ENCODE results near the gene MSANTD3.

MSANTD3 gene

GRCh38 chr9:100401042-100401441, 25.9 kb upstream of the MSANTD3 start:
- TF ChIP-seq, protein P1, sequence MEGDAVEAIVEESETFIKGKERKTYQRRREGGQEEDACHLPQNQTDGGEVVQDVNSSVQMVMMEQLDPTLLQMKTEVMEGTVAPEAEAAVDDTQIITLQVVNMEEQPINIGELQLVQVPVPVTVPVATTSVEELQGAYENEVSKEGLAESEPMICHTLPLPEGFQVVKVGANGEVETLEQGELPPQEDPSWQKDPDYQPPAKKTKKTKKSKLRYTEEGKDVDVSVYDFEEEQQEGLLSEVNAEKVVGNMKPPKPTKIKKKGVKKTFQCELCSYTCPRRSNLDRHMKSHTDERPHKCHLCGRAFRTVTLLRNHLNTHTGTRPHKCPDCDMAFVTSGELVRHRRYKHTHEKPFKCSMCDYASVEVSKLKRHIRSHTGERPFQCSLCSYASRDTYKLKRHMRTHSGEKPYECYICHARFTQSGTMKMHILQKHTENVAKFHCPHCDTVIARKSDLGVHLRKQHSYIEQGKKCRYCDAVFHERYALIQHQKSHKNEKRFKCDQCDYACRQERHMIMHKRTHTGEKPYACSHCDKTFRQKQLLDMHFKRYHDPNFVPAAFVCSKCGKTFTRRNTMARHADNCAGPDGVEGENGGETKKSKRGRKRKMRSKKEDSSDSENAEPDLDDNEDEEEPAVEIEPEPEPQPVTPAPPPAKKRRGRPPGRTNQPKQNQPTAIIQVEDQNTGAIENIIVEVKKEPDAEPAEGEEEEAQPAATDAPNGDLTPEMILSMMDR (IDR thresholded peaks at IDR 0.05; ENCODE audit: low read depth, low read length) = no peak
- H3K4me3 ChIP-seq (ENCODE audit: low read depth, low read length) = no peak overlapping the region

- no peak overlapping the region for H3K4me3 ChIP-seq (ENCODE audit: low read depth, low read length)
- TF ChIP-seq, protein P1 (IDR thresholded peaks at IDR 0.05; ENCODE audit: low read depth, low read length) = no peak
These were observed 20.0 kb upstream of the MSANTD3 start for GRCh38 chr9:100406962-100407361.

GRCh38 chr9:100408546-100409175, 18.3 kb upstream of the MSANTD3 start:
- H3K4me3 ChIP-seq (ENCODE audit: low read depth, low read length) = no peak overlapping the region
- TF ChIP-seq, protein P1 (IDR thresholded peaks at IDR 0.05; ENCODE audit: low read depth, low read length) = no peak

DNA sequence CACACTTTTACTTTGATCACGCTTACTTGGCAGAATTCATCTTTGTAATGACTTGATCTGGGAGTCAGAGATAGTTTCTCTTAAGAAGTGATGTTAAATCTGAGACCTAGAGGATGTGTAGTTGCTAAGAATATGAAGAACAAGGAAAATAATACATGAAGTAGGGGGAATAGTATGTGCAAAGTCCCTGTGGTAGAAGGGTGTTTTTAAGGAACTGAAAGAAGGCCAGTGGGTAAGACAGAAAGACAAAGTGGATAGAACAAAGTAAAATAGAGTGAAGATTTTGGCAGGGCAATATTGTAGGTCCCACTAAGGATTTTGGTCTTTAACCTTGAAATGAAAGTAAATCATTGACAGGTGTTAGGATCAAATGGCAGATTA, 17.8 kb upstream of the MSANTD3 start:
- TF ChIP-seq, protein P1 (IDR thresholded peaks at IDR 0.05; ENCODE audit: low read depth, low read length) = no peak
- H3K4me3 ChIP-seq (ENCODE audit: low read depth, low read length) = no peak overlapping the region

GRCh38 chr9:100411472-100412283, 15.3 kb upstream of the MSANTD3 start:
- H3K4me3 ChIP-seq (ENCODE audit: low read depth, low read length) = peak overlapping the region; percentile 45
- TF ChIP-seq, protein P1 (IDR thresholded peaks at IDR 0.05; ENCODE audit: low read depth, low read length) = no peak

DNA sequence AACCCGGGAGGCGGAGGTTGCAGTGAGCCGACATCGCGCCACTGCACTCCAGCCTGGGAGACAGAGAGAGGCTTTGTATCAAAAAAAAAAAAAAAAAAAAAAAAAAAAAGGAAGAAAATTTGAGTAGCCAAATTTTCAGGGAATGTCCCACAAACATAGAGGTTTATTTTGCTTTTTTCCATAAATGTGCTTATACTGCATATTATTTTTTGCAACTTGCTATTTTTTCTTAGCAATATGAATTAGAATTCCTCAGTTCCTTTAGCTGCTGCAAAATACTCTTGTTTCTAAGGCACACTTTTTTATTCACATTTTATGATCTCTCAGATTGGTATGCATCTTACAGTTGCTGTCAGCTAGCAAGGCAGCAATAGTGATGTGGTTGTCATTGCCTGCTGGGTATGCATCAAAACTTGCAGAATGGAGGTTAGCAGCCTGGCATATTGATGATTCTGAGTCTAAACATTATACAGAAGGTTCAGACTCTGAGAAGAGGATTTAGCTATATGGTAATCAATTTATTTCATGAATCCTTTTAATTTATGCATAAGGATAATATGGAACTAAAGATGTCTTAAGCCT, 13.0 kb upstream of the MSANTD3 start:
- H3K4me3 ChIP-seq (ENCODE audit: low read depth, low read length) = no peak overlapping the region
- TF ChIP-seq, protein P1 (IDR thresholded peaks at IDR 0.05; ENCODE audit: low read depth, low read length) = no peak

DNA sequence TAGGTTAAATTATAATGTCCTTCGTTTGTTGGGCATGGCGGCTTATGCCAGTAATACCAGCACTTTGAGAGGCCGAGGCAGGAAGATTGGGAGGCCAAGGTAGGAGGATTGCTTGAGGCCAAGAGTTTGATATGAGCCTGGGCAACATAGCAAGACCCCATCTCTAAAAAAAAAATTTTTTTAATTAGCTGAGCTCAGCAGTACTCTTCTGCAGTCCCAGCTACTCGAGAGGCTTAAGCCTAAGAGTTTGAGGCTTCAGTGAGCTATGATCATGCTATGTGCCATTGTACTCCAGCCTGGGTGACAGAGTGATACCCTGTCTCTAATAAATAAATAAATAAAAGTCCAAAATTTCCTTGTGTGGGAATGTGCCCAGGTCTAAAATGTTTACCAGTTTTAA, 9.1 kb upstream of the MSANTD3 start:
- TF ChIP-seq, protein P1 (IDR thresholded peaks at IDR 0.05; ENCODE audit: low read depth, low read length) = no peak
- H3K4me3 ChIP-seq (ENCODE audit: low read depth, low read length) = no peak overlapping the region
